Activated naive CD4-positive, alpha-beta T cell treated with anti-CD3 and anti-CD28 coated beads, Interleukin-2, amount 10 ng/mL, durations not matched to agents 7 days and 5 days (primary cell): Measurements from ENCODE around the gene TFIP11.

Experiments used
- CTCF ChIA-PET: fragments of 350-600 bp; sonication (Branson Sonifier 250); formaldehyde crosslinking; loops from one replicate; lab custom pipeline; 2021; ENCODE audit warnings: antibody characterized with exemption; lab: Charles Lee
- DNase-seq: peaks from one replicate; pipeline ENCODE4 v3.0.0-alpha.2; 2020
- H3K27ac Mint-ChIP-seq: one replicate; pipeline ENCODE4 v1.8.0; 2021; ENCODE audit warnings: mild to moderate bottlenecking, moderate library complexity, mixed read lengths
- H3K27me3 Mint-ChIP-seq: one replicate; pipeline ENCODE4 v1.8.0; 2021; ENCODE audit warnings: mild to moderate bottlenecking, mixed read lengths
- H3K36me3 Mint-ChIP-seq: one replicate; pipeline ENCODE4 v1.8.0; 2021; ENCODE audit warnings: mixed read lengths
- H3K4me1 Mint-ChIP-seq: one replicate; pipeline ENCODE4 v1.8.0; 2021; ENCODE audit warnings: mixed read lengths
- H3K4me3 Mint-ChIP-seq: one replicate; pipeline ENCODE4 v1.8.0; 2021; ENCODE audit warnings: mild to moderate bottlenecking, moderate library complexity, mixed read lengths
- H3K9me3 Mint-ChIP-seq: one replicate; pipeline ENCODE4 v1.8.0; 2021; ENCODE audit warnings: mixed read lengths

The TFIP11 gene

DNA sequence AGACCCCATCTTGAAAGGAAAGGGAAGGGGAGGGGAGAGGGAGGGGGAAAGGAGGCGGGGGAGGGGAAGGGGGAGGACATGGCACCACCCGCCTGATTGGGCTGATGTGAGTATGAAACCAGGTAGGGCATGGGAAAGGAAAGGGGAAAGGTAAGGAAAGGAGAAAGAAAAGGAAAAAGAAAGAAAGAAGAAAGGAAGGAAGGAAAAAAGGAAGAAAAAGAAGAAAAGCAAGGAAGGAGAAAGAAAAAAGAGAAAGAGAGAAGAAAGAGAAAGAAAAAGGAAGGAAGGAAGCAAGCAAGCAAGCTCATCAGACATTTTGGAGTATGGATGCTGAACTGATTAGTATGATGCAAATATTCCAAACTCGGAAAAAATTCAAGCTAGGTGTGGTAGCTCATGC is 36.0 kb upstream of the TFIP11 start:
- Mint-ChIP-seq H3K4me1 (peaks cover 36% of the 10 kb centered on the region), H3K4me3 (no peak overlapping the region), H3K27ac (no peak overlapping the region), H3K9me3 (peaks cover 3% of the 10 kb centered on the region), H3K36me3 (peaks cover 21% of the 10 kb centered on the region), H3K27me3 (no peaks in the 10 kb centered on the region)
- DNase-seq = no peak
- CTCF ChIA-PET = no interaction called here

GRCh38 chr22:26547837-26548236 is 35.6 kb upstream of the TFIP11 start:
- Mint-ChIP-seq H3K4me3 (no peak overlapping the region), H3K4me1 (peaks cover 37% of the 10 kb centered on the region), H3K9me3 (peaks cover 3% of the 10 kb centered on the region), H3K27me3 (no peaks in the 10 kb centered on the region), H3K27ac (peak overlapping the region; percentile 81), H3K36me3 (peaks cover 21% of the 10 kb centered on the region)
- no peak for DNase-seq
- CTCF ChIA-PET = interaction anchor here (1.0 kb wide), 1 partner anchor 31 kb away, joined by 3 read pairs; no protein-coding TSS in a partner anchor

GRCh38 chr22:26547426-26547825 is 35.2 kb upstream of the TFIP11 start:
- peak overlapping the region; percentile 81 for H3K27ac Mint-ChIP-seq
- peaks cover 41% of the 10 kb centered on the region for H3K4me1 Mint-ChIP-seq
- DNase-seq = peak; percentile 32
- H3K4me3 Mint-ChIP-seq = no peak overlapping the region
- CTCF ChIA-PET = interaction anchor here (1.0 kb wide), 1 partner anchor 31 kb away, joined by 3 read pairs; no protein-coding TSS in a partner anchor
- peaks cover 3% of the 10 kb centered on the region for H3K9me3 Mint-ChIP-seq
- H3K27me3 Mint-ChIP-seq = no peaks in the 10 kb centered on the region
- H3K36me3 Mint-ChIP-seq = peaks cover 23% of the 10 kb centered on the region

DNA sequence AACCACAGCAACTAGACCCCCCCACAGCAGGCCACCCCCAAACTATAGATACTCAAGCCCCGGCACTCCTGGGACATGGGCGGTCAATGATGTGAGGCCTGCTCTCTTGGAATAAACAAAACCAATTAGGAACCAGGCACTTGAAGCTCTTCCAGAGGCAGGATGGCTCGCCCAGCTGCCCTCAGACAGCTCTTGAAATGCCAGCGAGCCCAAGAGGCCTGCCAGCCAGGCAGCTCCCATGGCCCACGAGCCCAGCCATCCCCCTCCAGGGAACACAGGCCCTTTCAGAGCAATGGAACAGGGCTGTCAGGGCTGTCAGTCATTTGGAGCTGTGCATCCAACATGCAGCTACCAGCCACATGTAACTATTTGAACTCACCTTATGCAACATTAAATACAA is 34.0 kb upstream of the TFIP11 start:
- CTCF ChIA-PET = no interaction called here
- Mint-ChIP-seq H3K27ac (no peak overlapping the region), H3K4me1 (peaks cover 44% of the 10 kb centered on the region), H3K27me3 (no peaks in the 10 kb centered on the region), H3K36me3 (peaks cover 25% of the 10 kb centered on the region), H3K4me3 (no peak overlapping the region), H3K9me3 (peaks cover 3% of the 10 kb centered on the region)
- no peak for DNase-seq

DNA sequence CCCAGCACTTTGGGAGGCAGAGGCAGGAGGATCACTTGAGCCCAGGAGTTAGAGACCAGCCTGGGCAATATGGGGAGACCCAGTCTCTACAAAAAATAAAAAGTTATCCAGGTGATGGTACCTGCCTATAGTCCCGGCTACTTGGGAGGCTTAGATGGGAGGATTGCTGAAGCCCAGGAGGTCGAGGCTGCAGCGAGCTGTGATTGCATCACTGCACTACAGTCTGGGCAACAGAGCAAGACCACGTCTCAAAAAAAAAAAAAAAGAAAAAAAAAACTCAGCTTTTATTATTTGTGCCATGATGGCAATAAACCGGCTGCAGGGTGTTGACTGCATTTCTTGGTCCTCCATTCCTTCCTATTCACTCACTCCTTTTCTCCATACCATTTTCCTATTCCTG is 33.6 kb upstream of the TFIP11 start:
- CTCF ChIA-PET = no interaction called here
- no peak for DNase-seq
- Mint-ChIP-seq H3K36me3 (peaks cover 25% of the 10 kb centered on the region), H3K4me3 (no peak overlapping the region), H3K4me1 (peaks cover 44% of the 10 kb centered on the region), H3K9me3 (peaks cover 3% of the 10 kb centered on the region), H3K27ac (no peak overlapping the region), H3K27me3 (no peaks in the 10 kb centered on the region)

DNA sequence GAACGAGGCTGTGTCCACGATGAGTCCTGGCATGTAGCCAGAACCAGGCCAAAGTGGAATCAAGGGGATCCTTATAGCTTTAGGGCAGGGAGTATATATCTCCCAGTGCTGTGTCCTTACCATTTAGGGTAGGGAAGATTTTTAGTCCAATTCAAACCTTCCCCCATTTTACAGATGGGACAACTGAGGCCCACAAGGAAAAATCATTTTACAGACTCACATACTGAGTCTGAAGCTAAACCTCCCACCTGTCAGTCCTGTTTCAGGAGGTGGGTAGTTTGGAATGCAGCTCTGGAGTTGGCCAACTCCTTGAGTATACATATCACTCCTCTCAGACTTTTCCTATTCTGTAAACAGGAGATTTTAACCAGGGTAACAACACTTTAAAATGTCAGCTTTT is 33.1 kb upstream of the TFIP11 start:
- Mint-ChIP-seq H3K27ac (no peak overlapping the region), H3K36me3 (peaks cover 29% of the 10 kb centered on the region), H3K4me1 (peaks cover 44% of the 10 kb centered on the region), H3K4me3 (no peak overlapping the region), H3K27me3 (no peaks in the 10 kb centered on the region), H3K9me3 (peaks cover 3% of the 10 kb centered on the region)
- CTCF ChIA-PET = no interaction called here
- DNase-seq = no peak

DNA sequence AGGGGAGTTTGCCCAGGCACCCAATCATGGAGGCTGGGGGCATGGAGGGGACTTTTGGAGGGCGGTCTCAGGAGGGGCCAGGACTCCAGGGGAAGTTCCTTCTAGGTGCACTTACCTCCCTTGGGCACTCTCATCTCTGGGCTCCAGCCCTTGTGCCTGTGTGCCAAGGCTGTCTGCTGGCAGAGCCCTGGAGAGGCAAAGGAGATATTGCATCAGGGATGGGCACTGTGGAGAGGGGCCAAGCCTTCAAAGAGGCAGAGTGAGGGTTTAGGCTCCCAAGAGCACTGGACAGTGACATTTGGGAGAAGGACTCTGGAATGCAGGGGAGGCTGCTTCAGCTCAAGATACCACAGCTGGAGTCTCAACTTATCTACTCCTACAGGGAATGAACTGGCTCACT is 32.2 kb upstream of the TFIP11 start:
- peaks cover 44% of the 10 kb centered on the region for H3K4me1 Mint-ChIP-seq
- DNase-seq = no peak
- CTCF ChIA-PET = no interaction called here
- peaks cover 3% of the 10 kb centered on the region for H3K9me3 Mint-ChIP-seq
- H3K27ac Mint-ChIP-seq = no peak overlapping the region
- H3K27me3 Mint-ChIP-seq = no peaks in the 10 kb centered on the region
- peaks cover 31% of the 10 kb centered on the region for H3K36me3 Mint-ChIP-seq
- no peak overlapping the region for H3K4me3 Mint-ChIP-seq

DNA sequence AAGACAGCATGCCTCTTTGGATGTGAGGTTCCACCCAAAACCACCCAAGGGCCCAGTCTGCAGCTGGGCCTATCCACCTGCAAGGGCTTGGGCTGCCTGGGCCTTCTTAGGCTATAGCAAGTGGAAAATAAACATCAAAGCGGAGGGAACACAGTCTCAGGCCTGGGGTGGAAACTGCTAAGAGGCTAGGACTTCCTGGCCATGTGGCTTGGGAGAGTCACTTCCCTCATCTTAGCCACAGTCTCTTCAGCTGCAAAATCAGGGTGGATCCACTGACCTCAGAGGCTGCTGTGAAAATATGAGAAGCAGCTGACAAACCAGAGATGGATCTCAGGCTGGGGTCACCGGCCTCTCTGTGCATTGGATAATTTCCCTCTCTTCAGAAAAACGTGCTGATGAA is 30.6 kb upstream of the TFIP11 start:
- DNase-seq = peak; percentile 48
- Mint-ChIP-seq H3K9me3 (peaks cover 3% of the 10 kb centered on the region), H3K27me3 (no peaks in the 10 kb centered on the region), H3K4me3 (no peak overlapping the region), H3K27ac (peak overlapping the region; percentile 88), H3K36me3 (peaks cover 36% of the 10 kb centered on the region), H3K4me1 (peaks cover 38% of the 10 kb centered on the region)
- CTCF ChIA-PET = interaction anchor here (1.3 kb wide), 1 partner anchor 40 kb away, joined by 6 read pairs; no protein-coding TSS in a partner anchor

DNA sequence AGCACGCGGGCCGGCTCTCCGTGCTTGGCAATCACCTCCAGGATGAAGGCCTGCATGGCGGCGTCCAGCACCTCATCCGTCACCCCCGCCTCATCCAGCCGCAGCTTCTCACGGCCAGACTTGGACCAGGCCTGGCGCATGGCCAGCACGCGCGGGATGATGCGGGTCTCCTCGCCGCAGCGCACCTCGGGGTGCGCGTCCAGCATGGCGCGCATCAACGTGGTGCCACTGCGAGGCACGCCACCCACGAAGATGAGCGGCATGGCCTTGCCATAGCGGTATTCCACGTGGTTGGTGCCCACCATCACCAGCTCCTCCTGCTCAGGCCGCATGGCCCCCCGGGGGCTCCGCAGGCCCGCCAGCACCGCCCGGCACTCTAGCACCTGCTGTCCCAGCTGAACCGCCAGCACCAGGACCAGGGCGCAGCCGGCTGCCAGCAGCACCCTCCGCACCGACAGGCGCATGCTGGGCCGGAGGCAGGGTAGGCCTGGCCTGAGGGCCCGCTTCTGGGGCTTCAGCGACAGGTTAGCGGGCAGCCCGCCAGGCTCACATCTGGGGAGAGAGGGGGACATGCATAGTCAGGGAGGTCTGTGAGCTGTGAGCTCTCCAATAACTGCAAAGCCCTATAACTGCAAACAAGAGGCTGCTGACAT is 29.0 kb upstream of the TFIP11 start:
- CTCF ChIA-PET = no interaction called here
- H3K4me1 Mint-ChIP-seq = peaks cover 23% of the 10 kb centered on the region
- DNase-seq = no peak
- H3K27me3 Mint-ChIP-seq = no peaks in the 10 kb centered on the region
- no peaks in the 10 kb centered on the region for H3K9me3 Mint-ChIP-seq
- peaks cover 26% of the 10 kb centered on the region for H3K36me3 Mint-ChIP-seq
- no peak overlapping the region for H3K4me3 Mint-ChIP-seq
- H3K27ac Mint-ChIP-seq = no peak overlapping the region

- CTCF ChIA-PET = no interaction called here
- Mint-ChIP-seq H3K4me1 (peaks cover 24% of the 10 kb centered on the region), H3K4me3 (no peak overlapping the region), H3K36me3 (peaks cover 23% of the 10 kb centered on the region), H3K27ac (no peak overlapping the region), H3K9me3 (no peaks in the 10 kb centered on the region), H3K27me3 (no peaks in the 10 kb centered on the region)
- no peak for DNase-seq
Measured at GRCh38 chr22:26540119-26540518, 27.8 kb upstream of the TFIP11 start.

DNA sequence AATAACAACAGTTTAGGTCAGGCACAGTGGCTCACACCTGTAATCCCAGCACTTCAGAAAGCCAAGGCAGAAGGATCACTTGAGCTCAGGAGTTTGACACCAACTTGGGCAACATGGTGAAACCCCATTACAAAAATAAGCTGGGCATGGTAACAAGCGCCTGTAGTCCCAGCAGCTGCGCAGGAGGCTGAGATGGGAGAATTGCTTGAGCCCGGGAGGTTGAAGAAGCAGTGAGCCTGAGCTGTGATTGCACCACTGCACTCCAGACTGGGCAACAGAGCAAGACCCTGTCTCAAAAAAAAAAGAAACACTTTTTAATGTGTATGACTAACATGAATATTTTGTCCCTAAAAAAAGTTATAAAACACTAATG is 24.5 kb upstream of the TFIP11 start:
- Mint-ChIP-seq H3K9me3 (no peaks in the 10 kb centered on the region), H3K27ac (no peak overlapping the region), H3K27me3 (no peaks in the 10 kb centered on the region), H3K4me3 (no peak overlapping the region), H3K4me1 (peaks cover 4% of the 10 kb centered on the region), H3K36me3 (peaks cover 33% of the 10 kb centered on the region)
- no peak for DNase-seq
- CTCF ChIA-PET = interaction anchor here (0.7 kb wide), 1 partner anchor 34 kb away, joined by 3 read pairs; no protein-coding TSS in a partner anchor

DNA sequence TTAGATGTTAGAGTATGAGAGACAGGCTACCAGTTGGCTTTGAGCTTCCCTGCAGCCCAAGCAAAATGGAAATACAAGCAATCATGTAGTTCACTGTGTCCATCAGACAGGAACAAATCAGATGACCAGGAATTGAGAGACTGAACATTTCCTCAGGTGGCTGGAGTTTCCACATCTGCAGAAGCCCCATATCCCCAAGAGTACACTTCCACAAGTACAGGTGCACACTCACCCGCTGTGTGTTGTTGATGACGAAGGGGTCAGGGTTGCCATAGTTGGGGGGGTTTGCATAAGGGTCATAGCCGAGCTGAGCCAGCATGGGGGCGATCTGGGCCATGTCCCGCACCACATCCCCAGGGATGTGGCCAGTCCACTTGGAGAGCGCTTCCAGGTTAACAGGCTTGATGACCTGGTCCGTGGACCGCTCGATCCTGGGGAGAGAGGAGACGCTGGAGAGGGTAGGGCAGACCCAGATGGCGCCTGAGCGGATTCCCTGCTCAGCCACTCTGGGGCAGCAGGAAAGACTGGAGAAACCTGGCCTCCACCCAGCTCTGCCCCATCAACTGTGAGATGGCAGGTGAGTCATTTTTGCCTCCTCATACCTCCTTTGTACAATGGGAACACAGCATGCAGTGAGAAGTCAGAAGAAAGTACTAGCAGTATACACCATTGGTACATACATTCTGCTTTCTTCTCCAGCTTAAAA is 23.9 kb upstream of the TFIP11 start:
- CTCF ChIA-PET = interaction anchor here (0.7 kb wide), 1 partner anchor 33 kb away, joined by 3 read pairs; no protein-coding TSS in a partner anchor
- no peak overlapping the region for H3K4me3 Mint-ChIP-seq
- peaks cover 37% of the 10 kb centered on the region for H3K36me3 Mint-ChIP-seq
- peaks cover 4% of the 10 kb centered on the region for H3K4me1 Mint-ChIP-seq
- H3K9me3 Mint-ChIP-seq = no peaks in the 10 kb centered on the region
- DNase-seq = no peak
- H3K27ac Mint-ChIP-seq = no peak overlapping the region
- no peaks in the 10 kb centered on the region for H3K27me3 Mint-ChIP-seq

DNA sequence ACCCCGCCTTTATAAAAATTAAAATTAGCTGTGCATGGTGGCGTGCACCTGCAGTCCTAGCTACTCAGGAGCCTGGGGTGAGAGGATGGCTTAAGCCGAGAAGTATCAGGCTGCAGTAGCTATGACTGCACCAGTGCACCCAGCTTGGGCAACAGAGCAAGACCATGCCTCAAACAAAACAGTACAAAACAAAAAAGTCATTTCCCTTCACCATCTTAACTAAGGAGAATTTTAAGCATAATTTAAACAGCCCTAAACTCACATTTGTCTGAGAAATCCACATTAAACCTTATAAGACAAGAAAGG is 23.3 kb upstream of the TFIP11 start:
- Mint-ChIP-seq H3K4me1 (peaks cover 4% of the 10 kb centered on the region), H3K9me3 (no peaks in the 10 kb centered on the region), H3K27me3 (no peaks in the 10 kb centered on the region), H3K27ac (no peak overlapping the region), H3K4me3 (no peak overlapping the region), H3K36me3 (peaks cover 40% of the 10 kb centered on the region)
- CTCF ChIA-PET = no interaction called here
- no peak for DNase-seq

GRCh38 chr22:26534874-26535602 is 22.8 kb upstream of the TFIP11 start:
- H3K27me3 Mint-ChIP-seq = no peaks in the 10 kb centered on the region
- H3K4me1 Mint-ChIP-seq = peaks cover 4% of the 10 kb centered on the region
- H3K9me3 Mint-ChIP-seq = no peaks in the 10 kb centered on the region
- H3K27ac Mint-ChIP-seq = no peak overlapping the region
- no peak for DNase-seq
- peaks cover 39% of the 10 kb centered on the region for H3K36me3 Mint-ChIP-seq
- no peak overlapping the region for H3K4me3 Mint-ChIP-seq
- CTCF ChIA-PET = no interaction called here
